ENCODE measurements around the gene IER3.
A peak's percentile ranks its signal among the peaks of the same experiment; 100 is the strongest.

DNA sequence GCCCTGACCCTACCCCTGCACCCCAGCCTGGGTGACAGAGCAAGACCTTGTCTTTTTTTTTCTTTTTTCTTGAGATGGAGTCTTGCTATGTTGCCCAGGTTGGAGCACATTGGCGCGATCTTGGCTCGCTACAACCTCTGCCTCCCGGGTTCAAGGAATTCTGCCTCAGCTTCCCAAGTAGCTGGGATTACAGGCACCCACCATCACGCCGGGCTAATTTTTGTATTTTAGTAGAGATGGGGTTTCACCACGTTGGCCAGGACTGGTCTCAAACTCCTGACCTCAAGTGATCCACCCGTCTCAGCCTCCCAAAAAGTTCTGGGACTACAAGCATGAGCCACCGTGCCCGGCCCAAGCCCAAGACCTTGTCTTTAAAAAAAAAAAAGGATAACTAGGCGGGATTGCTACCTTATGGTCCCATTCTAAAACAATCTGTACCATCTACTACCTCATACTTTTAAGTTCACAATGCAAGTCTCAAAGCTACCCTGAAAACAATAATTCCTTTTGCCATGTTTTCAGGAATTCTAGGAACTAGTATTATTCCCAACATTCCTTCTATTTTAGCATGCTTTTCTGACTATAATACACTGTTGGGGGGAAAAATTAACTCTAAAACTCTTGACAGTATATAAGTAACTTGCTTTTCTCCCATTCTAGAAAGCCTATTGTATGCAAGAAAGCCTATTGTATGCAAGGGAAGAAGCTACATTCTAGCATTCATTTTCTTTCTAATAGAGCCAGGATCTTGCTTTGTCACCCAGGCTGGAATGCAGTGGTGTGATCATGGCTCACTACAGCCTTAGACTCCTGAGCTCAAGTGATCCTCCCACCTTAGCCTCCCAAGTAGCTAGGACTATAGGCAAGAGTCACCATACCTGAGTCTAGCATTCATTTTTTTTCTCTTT is 17.6 kb downstream of the IER3 start:
- TF ChIP-seq POLR2AphosphoS5 (IDR thresholded peaks at IDR 0.05) (peak in 1 of 3 donors; percentile 27), POLR2A (IDR thresholded peaks at IDR 0.05) (no peak)
- TF ChIP-seq, protein P1, sequence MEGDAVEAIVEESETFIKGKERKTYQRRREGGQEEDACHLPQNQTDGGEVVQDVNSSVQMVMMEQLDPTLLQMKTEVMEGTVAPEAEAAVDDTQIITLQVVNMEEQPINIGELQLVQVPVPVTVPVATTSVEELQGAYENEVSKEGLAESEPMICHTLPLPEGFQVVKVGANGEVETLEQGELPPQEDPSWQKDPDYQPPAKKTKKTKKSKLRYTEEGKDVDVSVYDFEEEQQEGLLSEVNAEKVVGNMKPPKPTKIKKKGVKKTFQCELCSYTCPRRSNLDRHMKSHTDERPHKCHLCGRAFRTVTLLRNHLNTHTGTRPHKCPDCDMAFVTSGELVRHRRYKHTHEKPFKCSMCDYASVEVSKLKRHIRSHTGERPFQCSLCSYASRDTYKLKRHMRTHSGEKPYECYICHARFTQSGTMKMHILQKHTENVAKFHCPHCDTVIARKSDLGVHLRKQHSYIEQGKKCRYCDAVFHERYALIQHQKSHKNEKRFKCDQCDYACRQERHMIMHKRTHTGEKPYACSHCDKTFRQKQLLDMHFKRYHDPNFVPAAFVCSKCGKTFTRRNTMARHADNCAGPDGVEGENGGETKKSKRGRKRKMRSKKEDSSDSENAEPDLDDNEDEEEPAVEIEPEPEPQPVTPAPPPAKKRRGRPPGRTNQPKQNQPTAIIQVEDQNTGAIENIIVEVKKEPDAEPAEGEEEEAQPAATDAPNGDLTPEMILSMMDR (IDR thresholded peaks at IDR 0.05 in 8 of 11, conservative IDR thresholded peaks at IDR 0.05 in 3 of 11), result no peak

Measured in spleen (tissue), 7 donors.